Measurements from ENCODE around the gene ISM1.

The ISM1 gene

DNA sequence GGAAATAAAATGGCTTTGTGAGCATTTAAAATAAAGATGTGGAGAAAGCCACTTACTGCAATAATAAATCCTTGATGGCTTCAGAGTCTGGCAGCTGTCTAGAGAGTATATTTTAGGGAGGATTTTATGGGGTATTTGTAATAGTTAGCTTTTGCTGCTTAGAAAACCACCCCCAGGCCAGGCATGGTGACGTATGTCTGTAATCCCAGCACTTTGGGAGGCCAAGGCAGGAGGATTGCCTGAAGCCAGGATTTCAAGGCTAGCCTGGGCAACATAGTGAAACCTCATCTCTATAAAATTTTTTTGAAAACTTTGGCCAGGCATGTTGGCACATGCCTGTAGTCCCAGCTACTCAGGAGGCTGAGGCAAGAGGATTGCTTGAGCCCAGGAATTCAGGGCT lies 63.8 kb downstream of the ISM1 start:
- DNase-seq, result no peak

GRCh38 chr20:13285408-13285807 lies 64.3 kb downstream of the ISM1 start:
- DNase-seq, result no peak

DNA sequence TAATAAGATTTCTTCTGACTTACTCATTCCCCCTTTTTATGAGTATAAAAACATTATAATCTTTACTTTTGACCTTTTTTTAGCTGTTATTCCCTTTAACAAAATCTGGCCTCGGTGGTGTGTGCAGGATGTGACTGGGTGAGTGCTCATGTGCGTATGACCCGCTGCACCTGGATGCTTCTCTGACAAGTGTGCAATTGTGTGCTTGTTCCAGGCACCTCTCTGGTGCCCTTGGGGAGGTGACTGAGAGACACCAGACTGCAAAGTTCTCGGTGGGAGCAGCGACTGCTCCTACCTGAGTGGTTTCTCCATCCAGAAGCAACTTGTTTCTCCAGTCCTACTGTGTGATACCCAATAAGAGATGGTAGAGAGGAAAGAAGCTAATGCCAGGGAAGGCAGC lies 65.0 kb downstream of the ISM1 start:
- no peak for DNase-seq

- no peak for DNase-seq
Measured at GRCh38 chr20:13286607-13287006, 65.5 kb downstream of the ISM1 start.

DNA sequence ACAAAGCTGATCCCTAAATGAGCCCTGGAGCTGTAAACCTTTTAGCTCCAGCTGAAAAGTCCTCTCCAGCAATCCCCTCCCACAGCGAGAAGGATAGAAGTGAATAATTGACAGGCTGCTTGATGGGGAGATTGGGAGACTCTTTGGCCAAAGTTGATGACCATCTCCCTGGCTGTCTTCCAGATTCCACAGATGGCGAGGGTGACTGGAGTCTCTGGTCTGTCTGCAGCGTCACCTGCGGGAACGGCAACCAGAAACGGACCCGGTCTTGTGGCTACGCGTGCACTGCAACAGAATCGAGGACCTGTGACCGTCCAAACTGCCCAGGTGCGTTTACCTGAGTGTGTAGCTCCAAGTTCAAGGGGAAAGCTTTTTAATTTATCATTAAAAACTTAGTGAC lies 67.3 kb downstream of the ISM1 start:
- DNase-seq, result no peak

DNA sequence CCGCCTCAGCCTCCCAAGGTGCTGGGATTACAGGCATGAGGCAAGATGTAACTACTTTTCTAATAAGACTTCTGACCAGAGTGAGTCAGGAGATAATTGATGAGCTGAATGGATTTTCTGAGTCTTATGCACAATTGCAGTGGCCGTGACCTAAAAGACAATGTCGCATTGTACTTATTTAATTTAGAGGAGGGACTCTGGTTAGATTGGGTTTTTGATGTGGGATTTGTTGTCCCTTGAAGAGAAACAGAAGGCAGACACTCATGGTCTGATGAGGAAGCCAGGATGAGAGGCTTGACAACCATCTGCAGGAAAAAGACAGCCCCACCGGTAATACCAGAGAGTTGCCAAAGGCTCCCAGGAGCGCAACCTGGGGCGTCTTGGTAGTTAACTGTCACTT lies 68.0 kb downstream of the ISM1 start:
- no peak for DNase-seq

GRCh38 chr20:13290724-13291123 lies 69.7 kb downstream of the ISM1 start:
- DNase-seq, result no peak

- DNase-seq, result no peak
Measured at GRCh38 chr20:13291157-13291556, 70.1 kb downstream of the ISM1 start.

DNA sequence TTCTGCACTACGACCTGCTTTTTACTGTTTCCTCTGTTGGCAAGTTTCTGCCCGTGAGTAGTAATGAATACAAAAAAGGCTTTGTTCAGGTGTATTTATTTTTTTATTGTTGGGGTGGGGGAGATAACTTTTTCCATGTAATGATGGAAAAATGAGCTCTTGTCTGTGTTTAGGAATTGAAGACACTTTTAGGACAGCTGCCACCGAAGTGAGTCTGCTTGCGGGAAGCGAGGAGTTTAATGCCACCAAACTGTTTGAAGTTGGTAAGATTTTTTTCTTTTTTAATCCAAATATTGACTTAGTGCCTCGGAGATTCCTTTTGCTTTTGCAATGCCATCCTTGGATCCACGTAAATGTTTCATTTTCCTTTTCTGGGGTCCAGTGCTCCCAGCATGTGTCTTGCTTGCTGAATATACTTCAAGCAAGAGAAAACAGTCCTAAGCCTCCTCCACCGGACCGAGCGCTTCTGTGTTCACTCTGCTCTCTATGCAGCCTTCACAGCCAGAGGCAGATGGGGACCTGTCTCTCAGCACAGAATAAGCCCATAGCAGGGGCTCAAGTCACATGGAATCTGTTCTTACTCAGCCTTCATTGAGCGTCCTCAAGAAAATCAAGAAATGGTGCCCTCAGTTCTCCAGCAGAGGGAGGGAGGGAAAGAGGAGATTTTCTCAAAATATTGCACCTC lies 71.3 kb downstream of the ISM1 start:
- no peak for DNase-seq

- no peak for DNase-seq
Measured at GRCh38 chr20:13294522-13294921, 73.4 kb downstream of the ISM1 start.

- DNase-seq, result no peak
Measured at GRCh38 chr20:13295637-13296036, 74.6 kb downstream of the ISM1 start.

- no peak for DNase-seq
Measured at GRCh38 chr20:13296070-13296469, 75.0 kb downstream of the ISM1 start.

- DNase-seq, result no peak
Measured at GRCh38 chr20:13297147-13297899, 76.2 kb downstream of the ISM1 start.

- DNase-seq, result no peak
Measured at GRCh38 chr20:13298692-13299373, 77.8 kb downstream of the ISM1 start.

DNA sequence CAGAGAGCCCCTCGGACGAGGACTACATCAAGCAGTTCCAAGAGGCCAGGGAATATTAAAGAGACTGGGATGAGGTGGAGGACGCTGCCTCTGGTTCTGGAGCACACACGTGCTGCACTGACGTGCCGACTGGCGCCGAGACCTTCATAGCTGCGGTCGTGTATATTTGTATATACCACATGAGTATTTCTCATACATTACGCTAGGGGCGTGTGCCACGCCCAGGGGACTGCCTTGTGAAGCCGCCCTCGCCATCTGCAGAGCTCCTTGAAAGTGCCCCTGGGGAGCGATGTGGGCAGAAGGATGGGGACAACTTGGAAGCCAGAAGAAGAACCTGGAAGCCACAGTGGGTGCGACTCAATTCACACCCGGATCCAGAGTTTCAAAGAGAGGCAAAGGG lies 78.3 kb downstream of the ISM1 start:
- no peak for DNase-seq

- DNase-seq, result no peak
Measured at GRCh38 chr20:13301596-13301995, 80.5 kb downstream of the ISM1 start.

- peak; percentile 52 for DNase-seq
Measured at GRCh38 chr20:13302647-13303450, 81.8 kb downstream of the ISM1 start.

- no peak for DNase-seq
Measured at GRCh38 chr20:13305284-13305683, 84.2 kb downstream of the ISM1 start.

- DNase-seq, result no peak
Measured at GRCh38 chr20:13307562-13308163, 86.6 kb downstream of the ISM1 start.

DNA sequence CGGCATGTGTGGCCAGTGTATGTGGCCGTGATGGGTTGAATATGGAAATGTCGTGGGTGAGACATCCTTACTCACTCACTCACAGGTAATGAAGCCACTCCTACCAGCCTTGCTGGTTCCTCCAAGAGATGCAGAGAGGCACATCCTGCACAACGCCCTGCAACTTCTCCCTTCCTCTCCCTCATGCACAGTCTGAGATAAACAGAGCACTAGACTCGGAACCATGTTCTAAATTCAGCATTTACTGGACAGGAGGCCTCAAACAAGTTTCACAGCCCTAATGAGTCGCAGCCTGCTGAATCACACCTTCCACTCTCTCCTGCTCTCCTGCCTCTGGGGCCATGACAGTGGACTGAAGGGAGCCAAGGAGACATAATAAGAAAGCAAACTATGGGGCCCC lies 91.2 kb downstream of the ISM1 start:
- no peak for DNase-seq

- no peak for DNase-seq
Measured at GRCh38 chr20:13313201-13313600, 92.1 kb downstream of the ISM1 start.

- DNase-seq, result no peak
Measured at GRCh38 chr20:13317439-13317838, 96.4 kb downstream of the ISM1 start.

All from activated CD4-positive, alpha-beta T cell treated with anti-CD3 and anti-CD28 coated beads, Interleukin-2, amount 50 U/mL, for 16 hours (primary cell).